Measurements from ENCODE around the gene SLC24A3. TPM values are rescaled to one million over a fixed set of nuclear protein-coding genes. Genes with fewer than 3 reads are reported as not detected.
A peak's percentile ranks its signal among the peaks of the same experiment; 100 is the strongest.

SLC24A3 gene
- total RNA-seq, 2 experiments from 2014 or later: not detected

DNA sequence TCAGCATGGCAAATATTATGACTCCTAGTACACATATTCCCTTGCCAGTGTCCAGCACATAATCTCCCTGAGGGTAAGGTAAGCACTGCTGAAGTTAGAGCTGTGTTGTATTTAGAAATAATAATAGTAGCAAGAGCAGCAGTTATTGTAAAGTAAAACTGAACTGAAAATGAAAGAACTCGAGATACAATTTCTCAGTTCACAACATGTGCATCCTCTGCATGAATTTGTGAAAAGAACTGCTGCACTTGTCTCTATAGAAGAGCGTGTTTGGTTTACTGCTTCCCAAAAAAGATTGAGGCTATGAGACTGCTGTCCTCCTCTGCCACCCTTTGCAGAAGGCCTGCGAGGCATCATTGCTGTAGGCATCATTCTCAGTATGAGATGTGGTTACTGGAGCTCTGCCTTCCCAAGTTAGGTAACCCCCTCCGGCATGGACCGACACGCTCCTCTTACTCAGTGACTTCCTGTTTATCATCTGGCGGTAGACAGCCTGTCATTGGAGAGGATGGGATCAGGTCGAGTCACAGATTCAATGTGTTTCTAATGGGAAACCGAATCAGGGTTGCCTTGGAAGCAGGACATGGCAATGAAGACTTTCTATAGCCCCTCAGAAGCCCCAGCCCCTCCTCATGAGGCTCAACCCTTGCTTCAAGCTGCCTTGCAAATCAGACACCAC is 48.1 kb downstream of the SLC24A3 start:
- intact Hi-C loops (cut with micrococcal nuclease): no loop called here
- Mint-ChIP-seq H3K4me3 (no peak overlapping the region), H3K27me3 (ENCODE audit: low read depth) (no peaks in the 10 kb centered on the region), H3K4me1 (ENCODE audit: low read depth) (no peaks in the 10 kb centered on the region), H3K27ac (no peak overlapping the region), H3K9me3 (no peaks in the 10 kb centered on the region), H3K36me3 (ENCODE audit: low read depth) (no peaks in the 10 kb centered on the region)
- CTCF ChIA-PET: interaction anchor here (1.2 kb wide), 1 partner anchor 55 kb away, joined by 4 read pairs; no protein-coding TSS in a partner anchor
- DNase-seq: peak; percentile 7

DNA sequence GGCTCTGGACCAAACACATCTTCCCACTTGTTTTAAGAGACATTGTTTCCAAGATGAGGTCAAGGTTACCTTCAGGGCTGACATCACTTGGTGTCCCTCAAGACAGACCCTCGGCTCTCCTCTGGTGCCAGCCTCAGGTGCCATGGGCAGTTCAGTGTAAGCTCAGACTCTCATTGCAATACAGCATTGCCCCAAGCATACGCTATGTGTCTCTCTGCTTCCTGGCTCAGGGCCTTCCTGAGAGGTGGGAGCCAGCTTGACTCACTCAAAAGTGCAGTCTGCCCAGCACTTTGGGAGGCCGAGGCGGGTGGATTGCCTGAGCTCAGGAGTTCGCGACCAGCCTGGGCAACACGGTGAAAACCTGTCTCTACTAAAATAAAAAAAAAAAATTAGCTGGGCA is 51.7 kb downstream of the SLC24A3 start:
- H3K9me3 Mint-ChIP-seq: no peaks in the 10 kb centered on the region
- no peak overlapping the region for H3K27ac Mint-ChIP-seq
- intact Hi-C loops (cut with micrococcal nuclease): no loop called here
- H3K4me1 Mint-ChIP-seq (ENCODE audit: low read depth): no peaks in the 10 kb centered on the region
- H3K36me3 Mint-ChIP-seq (ENCODE audit: low read depth): no peaks in the 10 kb centered on the region
- CTCF ChIA-PET: no interaction called here
- DNase-seq: no peak
- H3K4me3 Mint-ChIP-seq: no peak overlapping the region
- no peaks in the 10 kb centered on the region for H3K27me3 Mint-ChIP-seq (ENCODE audit: low read depth)

GRCh38 chr20:19265646-19266374 is 53.4 kb downstream of the SLC24A3 start:
- H3K4me3 Mint-ChIP-seq: no peak overlapping the region
- no peaks in the 10 kb centered on the region for H3K36me3 Mint-ChIP-seq (ENCODE audit: low read depth)
- intact Hi-C loops (cut with micrococcal nuclease): no loop called here
- H3K9me3 Mint-ChIP-seq: no peaks in the 10 kb centered on the region
- no peak overlapping the region for H3K27ac Mint-ChIP-seq
- no peak for DNase-seq
- CTCF ChIA-PET: no interaction called here
- H3K27me3 Mint-ChIP-seq (ENCODE audit: low read depth): peaks cover 2% of the 10 kb centered on the region
- H3K4me1 Mint-ChIP-seq (ENCODE audit: low read depth): no peaks in the 10 kb centered on the region

GRCh38 chr20:19268426-19268825 is 56.0 kb downstream of the SLC24A3 start:
- H3K9me3 Mint-ChIP-seq: no peaks in the 10 kb centered on the region
- CTCF ChIA-PET: no interaction called here
- no peaks in the 10 kb centered on the region for H3K4me1 Mint-ChIP-seq (ENCODE audit: low read depth)
- peaks cover 2% of the 10 kb centered on the region for H3K27me3 Mint-ChIP-seq (ENCODE audit: low read depth)
- H3K27ac Mint-ChIP-seq: no peak overlapping the region
- intact Hi-C loops (cut with micrococcal nuclease): no loop called here
- no peaks in the 10 kb centered on the region for H3K36me3 Mint-ChIP-seq (ENCODE audit: low read depth)
- DNase-seq: no peak
- H3K4me3 Mint-ChIP-seq: no peak overlapping the region

DNA sequence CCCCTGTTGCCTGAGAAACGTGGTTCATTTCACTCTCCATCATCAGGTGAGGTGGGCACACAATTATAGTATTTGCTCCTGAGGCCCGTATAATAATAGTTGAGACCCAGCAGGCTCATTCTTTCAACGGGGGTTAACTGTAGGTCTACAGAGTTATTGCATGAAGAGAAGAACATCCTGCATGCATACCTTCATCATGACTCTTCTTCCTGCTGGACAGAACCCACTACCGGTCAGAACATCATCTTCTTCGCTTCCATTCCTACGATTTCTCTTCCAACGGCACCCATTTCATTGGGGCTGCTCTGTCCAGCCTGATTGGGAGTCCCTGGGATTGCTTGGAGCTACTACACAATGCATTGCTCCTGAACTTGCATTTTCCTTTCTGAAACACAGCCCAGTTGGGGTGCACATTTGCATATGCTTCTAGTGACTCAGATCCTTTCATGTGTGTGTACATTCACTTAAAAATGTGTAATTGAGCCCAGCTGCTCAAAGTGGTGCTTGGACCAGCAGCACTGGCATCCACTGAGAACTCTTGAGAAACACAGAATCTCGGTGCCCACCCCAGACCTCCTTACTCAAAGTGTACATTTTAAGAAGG is 57.4 kb downstream of the SLC24A3 start:
- H3K4me1 Mint-ChIP-seq (ENCODE audit: low read depth): no peaks in the 10 kb centered on the region
- intact Hi-C loops (cut with micrococcal nuclease): no loop called here
- no peak overlapping the region for H3K27ac Mint-ChIP-seq
- DNase-seq: no peak
- H3K27me3 Mint-ChIP-seq (ENCODE audit: low read depth): peaks cover 2% of the 10 kb centered on the region
- no peaks in the 10 kb centered on the region for H3K9me3 Mint-ChIP-seq
- CTCF ChIA-PET: no interaction called here
- H3K36me3 Mint-ChIP-seq (ENCODE audit: low read depth): no peaks in the 10 kb centered on the region
- no peak overlapping the region for H3K4me3 Mint-ChIP-seq

DNA sequence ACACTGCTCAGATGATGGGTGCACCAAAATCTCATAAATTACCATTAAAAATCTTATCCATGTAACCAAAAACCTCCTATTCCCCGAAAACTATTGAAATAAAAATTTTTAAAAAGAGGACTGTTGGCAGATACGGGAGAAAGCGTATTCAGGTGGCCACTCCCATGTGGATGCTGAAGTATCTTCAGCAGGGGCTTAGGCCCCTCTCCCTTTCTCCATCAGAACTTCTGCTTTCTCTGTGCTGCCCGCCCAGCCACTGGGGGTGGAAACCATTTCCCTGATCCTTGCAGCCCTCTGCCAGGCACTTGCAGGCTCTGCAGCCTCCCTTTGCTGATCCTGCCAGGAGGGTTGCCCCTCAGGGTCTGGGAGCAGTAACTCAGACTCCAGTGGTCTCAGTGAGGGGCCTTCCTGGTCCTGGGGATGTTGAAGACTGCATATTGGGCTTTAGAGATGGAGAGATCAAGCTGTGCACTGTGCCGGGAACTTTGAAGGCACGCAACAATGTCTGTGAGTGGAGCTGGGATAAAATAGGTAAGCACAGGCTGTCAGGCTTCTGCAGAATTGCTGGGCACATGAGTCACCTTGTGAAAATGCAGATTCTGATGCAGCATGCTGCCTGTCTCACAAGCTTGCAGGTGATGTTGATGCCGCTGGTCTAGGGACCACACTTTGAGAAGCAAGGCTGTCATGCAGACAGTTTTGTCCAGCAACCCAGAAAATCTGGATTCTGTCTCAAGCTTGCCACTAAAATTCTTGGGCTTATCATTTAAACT is 59.6 kb downstream of the SLC24A3 start:
- Mint-ChIP-seq H3K27me3 (ENCODE audit: low read depth) (peaks cover 2% of the 10 kb centered on the region), H3K4me3 (no peak overlapping the region), H3K9me3 (no peaks in the 10 kb centered on the region), H3K4me1 (ENCODE audit: low read depth) (no peaks in the 10 kb centered on the region), H3K36me3 (ENCODE audit: low read depth) (no peaks in the 10 kb centered on the region), H3K27ac (no peak overlapping the region)
- intact Hi-C loops (cut with micrococcal nuclease): no loop called here
- CTCF ChIA-PET: no interaction called here
- no peak for DNase-seq

GRCh38 chr20:19272976-19273654 is 60.7 kb downstream of the SLC24A3 start:
- Mint-ChIP-seq H3K36me3 (ENCODE audit: low read depth) (no peaks in the 10 kb centered on the region), H3K27me3 (ENCODE audit: low read depth) (peaks cover 2% of the 10 kb centered on the region), H3K9me3 (no peaks in the 10 kb centered on the region), H3K4me3 (no peak overlapping the region), H3K4me1 (ENCODE audit: low read depth) (no peaks in the 10 kb centered on the region), H3K27ac (no peak overlapping the region)
- CTCF ChIA-PET: no interaction called here
- intact Hi-C loops (cut with micrococcal nuclease): no loop called here
- no peak for DNase-seq

DNA sequence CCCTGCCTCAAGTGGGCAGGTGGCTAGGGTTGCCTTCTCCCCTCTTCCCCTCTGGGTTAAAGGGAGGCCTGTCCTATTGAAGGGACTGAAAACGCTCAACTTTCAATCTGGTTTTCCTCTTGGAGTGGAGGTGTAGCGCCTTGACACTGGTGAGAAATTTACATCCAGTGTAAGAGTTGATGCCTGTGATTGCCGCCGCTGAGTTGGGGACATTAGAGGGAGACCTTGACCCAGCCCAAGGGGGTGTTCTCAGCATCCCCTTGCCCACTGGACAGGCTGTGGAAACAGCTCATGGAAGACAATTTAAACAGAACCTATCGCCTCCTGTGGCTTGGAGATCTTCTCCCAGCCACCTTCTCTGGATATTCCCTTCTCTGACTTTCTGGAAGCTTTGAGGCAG is 61.6 kb downstream of the SLC24A3 start:
- H3K4me1 Mint-ChIP-seq (ENCODE audit: low read depth): no peaks in the 10 kb centered on the region
- peaks cover 2% of the 10 kb centered on the region for H3K27me3 Mint-ChIP-seq (ENCODE audit: low read depth)
- intact Hi-C loops (cut with micrococcal nuclease): no loop called here
- CTCF ChIA-PET: no interaction called here
- no peak for DNase-seq
- H3K36me3 Mint-ChIP-seq (ENCODE audit: low read depth): no peaks in the 10 kb centered on the region
- H3K4me3 Mint-ChIP-seq: no peak overlapping the region
- H3K9me3 Mint-ChIP-seq: no peaks in the 10 kb centered on the region
- H3K27ac Mint-ChIP-seq: no peak overlapping the region

DNA sequence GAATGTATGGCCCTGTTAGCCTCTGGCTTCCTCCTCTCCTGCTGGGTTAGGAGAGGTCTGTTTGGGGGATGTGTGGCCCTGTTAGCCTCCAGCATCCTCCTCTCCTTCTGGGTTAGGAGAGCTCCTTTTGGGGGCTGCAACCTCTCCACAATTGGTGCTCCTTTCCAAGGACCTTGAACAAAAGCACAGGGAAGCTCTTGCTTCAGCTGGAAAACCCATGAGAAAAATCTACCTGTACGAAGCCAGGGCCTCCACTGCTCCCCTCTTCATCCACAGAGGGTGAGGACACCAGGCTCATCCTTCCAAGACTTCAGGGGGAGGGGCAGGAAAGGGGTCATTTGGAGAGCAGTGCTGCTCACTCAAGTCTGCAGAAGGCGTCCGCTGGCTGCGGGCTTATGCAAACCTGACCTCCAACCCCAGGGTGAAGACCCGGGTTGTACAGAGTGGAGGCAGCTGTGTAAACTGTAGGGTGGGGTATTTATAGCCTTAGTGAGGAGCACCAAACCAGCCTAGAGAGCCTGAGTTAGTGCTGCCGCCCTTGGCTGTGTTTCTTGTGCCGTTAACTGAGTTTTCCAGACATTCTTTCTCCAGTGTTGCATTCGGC is 62.1 kb downstream of the SLC24A3 start:
- no peak overlapping the region for H3K27ac Mint-ChIP-seq
- H3K4me1 Mint-ChIP-seq (ENCODE audit: low read depth): no peaks in the 10 kb centered on the region
- intact Hi-C loops (cut with micrococcal nuclease): no loop called here
- no peaks in the 10 kb centered on the region for H3K9me3 Mint-ChIP-seq
- CTCF ChIA-PET: interaction anchor here (0.6 kb wide), 1 partner anchor 64 kb away, joined by 3 read pairs; no protein-coding TSS in a partner anchor
- no peaks in the 10 kb centered on the region for H3K36me3 Mint-ChIP-seq (ENCODE audit: low read depth)
- H3K4me3 Mint-ChIP-seq: no peak overlapping the region
- no peak for DNase-seq
- H3K27me3 Mint-ChIP-seq (ENCODE audit: low read depth): peaks cover 2% of the 10 kb centered on the region

GRCh38 chr20:19275038-19275629 is 62.7 kb downstream of the SLC24A3 start:
- intact Hi-C loops (cut with micrococcal nuclease): no loop called here
- H3K4me1 Mint-ChIP-seq (ENCODE audit: low read depth): no peaks in the 10 kb centered on the region
- H3K27me3 Mint-ChIP-seq (ENCODE audit: low read depth): no peaks in the 10 kb centered on the region
- no peak overlapping the region for H3K27ac Mint-ChIP-seq
- H3K9me3 Mint-ChIP-seq: no peaks in the 10 kb centered on the region
- CTCF ChIA-PET: interaction anchor here (0.6 to 0.8 kb wide), 2 partner anchors 65 to 302 kb away, joined by 3 read pairs; no protein-coding TSS in a partner anchor
- no peak for DNase-seq
- no peak overlapping the region for H3K4me3 Mint-ChIP-seq
- H3K36me3 Mint-ChIP-seq (ENCODE audit: low read depth): no peaks in the 10 kb centered on the region

GRCh38 chr20:19275630-19276071 is 63.2 kb downstream of the SLC24A3 start:
- no peak overlapping the region for H3K27ac Mint-ChIP-seq
- intact Hi-C loops (cut with micrococcal nuclease): no loop called here
- no peaks in the 10 kb centered on the region for H3K27me3 Mint-ChIP-seq (ENCODE audit: low read depth)
- CTCF ChIA-PET: interaction anchor here (0.8 kb wide), 1 partner anchor 302 kb away, joined by 3 read pairs; no protein-coding TSS in a partner anchor
- no peaks in the 10 kb centered on the region for H3K36me3 Mint-ChIP-seq (ENCODE audit: low read depth)
- no peak overlapping the region for H3K4me3 Mint-ChIP-seq
- no peaks in the 10 kb centered on the region for H3K4me1 Mint-ChIP-seq (ENCODE audit: low read depth)
- no peak for DNase-seq
- H3K9me3 Mint-ChIP-seq: no peaks in the 10 kb centered on the region

Measured in activated naive CD4-positive, alpha-beta T cell treated with anti-CD3 and anti-CD28 coated beads for 36 hours (primary cell).